Measurements from ENCODE around the gene NR1D2. TPM values are rescaled to one million over a fixed set of nuclear protein-coding genes. Genes with fewer than 3 reads are reported as not detected.

NR1D2 gene
- total RNA-seq, 1 donor from 2014 or later: 34.0 TPM

GRCh38 chr3:23928524-23928923 is 16.6 kb upstream of the NR1D2 start:
- Histone ChIP-seq H3K4me3 (ENCODE audit: low read depth, low read length) (no peak overlapping the region), H3K27me3 (ENCODE audit: control insufficient read depth, insufficient read depth, low read length) (no peaks in the 10 kb centered on the region), H3K36me3 (ENCODE audit: control insufficient read depth, insufficient read depth, low read length) (no peaks in the 10 kb centered on the region)
- TF ChIP-seq, protein P1, sequence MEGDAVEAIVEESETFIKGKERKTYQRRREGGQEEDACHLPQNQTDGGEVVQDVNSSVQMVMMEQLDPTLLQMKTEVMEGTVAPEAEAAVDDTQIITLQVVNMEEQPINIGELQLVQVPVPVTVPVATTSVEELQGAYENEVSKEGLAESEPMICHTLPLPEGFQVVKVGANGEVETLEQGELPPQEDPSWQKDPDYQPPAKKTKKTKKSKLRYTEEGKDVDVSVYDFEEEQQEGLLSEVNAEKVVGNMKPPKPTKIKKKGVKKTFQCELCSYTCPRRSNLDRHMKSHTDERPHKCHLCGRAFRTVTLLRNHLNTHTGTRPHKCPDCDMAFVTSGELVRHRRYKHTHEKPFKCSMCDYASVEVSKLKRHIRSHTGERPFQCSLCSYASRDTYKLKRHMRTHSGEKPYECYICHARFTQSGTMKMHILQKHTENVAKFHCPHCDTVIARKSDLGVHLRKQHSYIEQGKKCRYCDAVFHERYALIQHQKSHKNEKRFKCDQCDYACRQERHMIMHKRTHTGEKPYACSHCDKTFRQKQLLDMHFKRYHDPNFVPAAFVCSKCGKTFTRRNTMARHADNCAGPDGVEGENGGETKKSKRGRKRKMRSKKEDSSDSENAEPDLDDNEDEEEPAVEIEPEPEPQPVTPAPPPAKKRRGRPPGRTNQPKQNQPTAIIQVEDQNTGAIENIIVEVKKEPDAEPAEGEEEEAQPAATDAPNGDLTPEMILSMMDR (IDR thresholded peaks at IDR 0.05; ENCODE audit: insufficient read depth, low read length, severe bottlenecking): no peak
- DNase-seq (ENCODE audit: low read depth): peak; percentile 64
- FAIRE-seq: no peak

DNA sequence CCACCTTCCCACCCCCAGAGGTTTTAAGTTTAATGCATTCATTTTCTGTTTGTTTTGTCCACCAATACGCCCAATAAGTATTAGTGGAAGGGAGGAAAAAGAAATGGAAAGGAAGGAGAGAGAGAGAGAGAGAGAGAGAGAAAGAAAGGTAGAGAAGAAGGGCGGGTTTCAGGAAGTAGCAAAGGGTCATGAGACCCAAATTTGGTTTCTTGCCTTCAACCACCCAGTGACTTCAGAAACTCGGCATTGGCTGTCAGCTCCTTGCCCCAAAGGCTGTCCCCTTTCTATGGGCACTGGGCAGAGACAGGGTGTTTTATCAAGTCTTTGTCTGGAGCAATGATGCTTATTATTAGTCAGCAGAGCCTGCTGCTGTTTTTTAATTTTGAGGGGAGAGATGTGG is 13.5 kb upstream of the NR1D2 start:
- no peaks in the 10 kb centered on the region for H3K27me3 ChIP-seq (ENCODE audit: control insufficient read depth, insufficient read depth, low read length)
- H3K36me3 ChIP-seq (ENCODE audit: control insufficient read depth, insufficient read depth, low read length): no peaks in the 10 kb centered on the region
- TF ChIP-seq, protein P1 (IDR thresholded peaks at IDR 0.05; ENCODE audit: insufficient read depth, low read length, severe bottlenecking): no peak
- DNase-seq (ENCODE audit: low read depth) (no peak), FAIRE-seq (no peak)
- no peak overlapping the region for H3K4me3 ChIP-seq (ENCODE audit: low read depth, low read length)

- no peak for DNase-seq (ENCODE audit: low read depth)
- Histone ChIP-seq H3K27me3 (ENCODE audit: control insufficient read depth, insufficient read depth, low read length) (no peaks in the 10 kb centered on the region), H3K4me3 (ENCODE audit: low read depth, low read length) (no peak overlapping the region), H3K36me3 (ENCODE audit: control insufficient read depth, insufficient read depth, low read length) (no peaks in the 10 kb centered on the region)
- TF ChIP-seq, protein P1 (IDR thresholded peaks at IDR 0.05; ENCODE audit: insufficient read depth, low read length, severe bottlenecking): no peak
- no peak for FAIRE-seq
These were observed 12.5 kb upstream of the NR1D2 start for GRCh38 chr3:23932571-23932970.

GRCh38 chr3:23934253-23934652 is 10.8 kb upstream of the NR1D2 start:
- H3K4me3 ChIP-seq (ENCODE audit: low read depth, low read length): no peak overlapping the region
- no peak for FAIRE-seq

DNA sequence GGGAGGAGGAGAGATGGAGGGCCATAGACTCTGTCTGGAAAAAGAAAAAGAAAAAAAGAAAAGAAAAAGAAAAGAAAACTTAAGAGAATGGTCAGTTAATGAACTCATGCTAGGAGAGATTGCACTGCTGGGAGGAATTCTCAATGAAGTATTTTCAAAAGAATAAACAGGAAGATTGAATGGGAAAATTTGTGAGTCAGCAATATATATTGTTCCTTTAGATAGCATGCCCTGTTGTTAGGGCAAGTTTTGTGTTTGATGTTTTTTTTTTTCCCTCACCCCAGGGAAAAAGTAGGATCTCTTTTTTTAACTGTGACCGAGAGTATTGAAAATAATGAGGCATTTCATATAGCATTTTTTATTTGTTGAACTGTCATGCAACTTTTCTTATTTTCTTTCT is 7.8 kb upstream of the NR1D2 start:
- TF ChIP-seq, protein P1 (IDR thresholded peaks at IDR 0.05; ENCODE audit: insufficient read depth, low read length, severe bottlenecking): no peak
- DNase-seq (ENCODE audit: low read depth): no peak
- H3K4me3 ChIP-seq (ENCODE audit: low read depth, low read length): no peak overlapping the region
- no peak for FAIRE-seq
- no peaks in the 10 kb centered on the region for H3K36me3 ChIP-seq (ENCODE audit: control insufficient read depth, insufficient read depth, low read length)
- H3K27me3 ChIP-seq (ENCODE audit: control insufficient read depth, insufficient read depth, low read length): no peaks in the 10 kb centered on the region

More at GRCh38 chr3:23934253-23934652, 10.8 kb upstream of the NR1D2 start:
- DNase-seq (ENCODE audit: low read depth): no peak
- TF ChIP-seq, protein P1 (IDR thresholded peaks at IDR 0.05; ENCODE audit: insufficient read depth, low read length, severe bottlenecking): no peak
- Histone ChIP-seq H3K27me3 (ENCODE audit: control insufficient read depth, insufficient read depth, low read length) (no peaks in the 10 kb centered on the region), H3K36me3 (ENCODE audit: control insufficient read depth, insufficient read depth, low read length) (no peaks in the 10 kb centered on the region)

GRCh38 chr3:23938688-23939087 is 6.4 kb upstream of the NR1D2 start:
- H3K36me3 ChIP-seq (ENCODE audit: control insufficient read depth, insufficient read depth, low read length): no peaks in the 10 kb centered on the region
- DNase-seq (ENCODE audit: low read depth): no peak
- no peak for FAIRE-seq
- H3K27me3 ChIP-seq (ENCODE audit: control insufficient read depth, insufficient read depth, low read length): no peaks in the 10 kb centered on the region
- TF ChIP-seq, protein P1 (IDR thresholded peaks at IDR 0.05; ENCODE audit: insufficient read depth, low read length, severe bottlenecking): no peak
- H3K4me3 ChIP-seq (ENCODE audit: low read depth, low read length): no peak overlapping the region

Measured in bronchial epithelial cell (primary cell).